ENCODE data around the gene LRMDA.

Gene LRMDA

GRCh38 chr10:75544386-75544785 is 113.0 kb downstream of the LRMDA start:
- DNase-seq: no peak

- no peak for DNase-seq
Observed at GRCh38 chr10:75544993-75545706, 113.7 kb downstream of the LRMDA start.

GRCh38 chr10:75546004-75546403 is 114.6 kb downstream of the LRMDA start:
- DNase-seq: no peak

GRCh38 chr10:75547391-75548298 is 116.2 kb downstream of the LRMDA start:
- DNase-seq: no peak

GRCh38 chr10:75548356-75548755 is 116.9 kb downstream of the LRMDA start:
- DNase-seq: no peak

GRCh38 chr10:75550191-75550590 is 118.8 kb downstream of the LRMDA start:
- no peak for DNase-seq

- DNase-seq: no peak
Observed at GRCh38 chr10:75552171-75552570, 120.7 kb downstream of the LRMDA start.

GRCh38 chr10:75553550-75553949 is 122.1 kb downstream of the LRMDA start:
- no peak for DNase-seq

- DNase-seq: no peak
Observed at GRCh38 chr10:75555323-75555722, 123.9 kb downstream of the LRMDA start.

- no peak for DNase-seq
Observed at GRCh38 chr10:75556320-75556719, 124.9 kb downstream of the LRMDA start.

GRCh38 chr10:75565286-75566251 is 134.1 kb downstream of the LRMDA start:
- DNase-seq: no peak

GRCh38 chr10:75568450-75569130 is 137.2 kb downstream of the LRMDA start:
- DNase-seq: no peak

- DNase-seq: no peak
Observed at GRCh38 chr10:75569506-75569905, 138.1 kb downstream of the LRMDA start.

- no peak for DNase-seq
Observed at GRCh38 chr10:75572478-75572877, 141.1 kb downstream of the LRMDA start.

GRCh38 chr10:75575940-75576339 is 144.5 kb downstream of the LRMDA start:
- no peak for DNase-seq

- no peak for DNase-seq
Observed at GRCh38 chr10:75582102-75582501, 150.7 kb downstream of the LRMDA start.

GRCh38 chr10:75585294-75585693 is 153.9 kb downstream of the LRMDA start:
- DNase-seq: no peak

- DNase-seq: no peak
Observed at GRCh38 chr10:75586814-75587213, 155.4 kb downstream of the LRMDA start.

- DNase-seq: no peak
Observed at GRCh38 chr10:75588031-75588430, 156.6 kb downstream of the LRMDA start.

- DNase-seq: no peak
Observed at GRCh38 chr10:75589895-75590654, 158.7 kb downstream of the LRMDA start.

- DNase-seq: no peak
Observed at GRCh38 chr10:75592151-75592787, 160.8 kb downstream of the LRMDA start.
